Brain microvascular endothelial cell (primary cell): ENCODE results near the gene PMFBP1.
A peak's percentile ranks its signal among the peaks of the same experiment; 100 is the strongest.

ENCODE experiments used
- DNase-seq: peaks from one replicate; pipeline ENCODE4 v3.0.0-alpha.2; 2020
- H3K27ac ChIP-seq: fragments of 250-450 bp; sonication (Bioruptor Pico); 2 replicates; pipeline ENCODE4 v1.5.1; 2020; ENCODE audit warnings: mild to moderate bottlenecking, moderate library complexity
- H3K27me3 ChIP-seq: fragments of 250-450 bp; sonication (Bioruptor Pico); replicated peaks from 2 replicates; pipeline ENCODE4 v1.5.1; 2020; ENCODE audit warnings: mild to moderate bottlenecking
- H3K36me3 ChIP-seq: fragments of 250-450 bp; sonication (Bioruptor Pico); replicated peaks from 2 replicates; pipeline ENCODE4 v1.5.1; 2020; ENCODE audit warnings: mild to moderate bottlenecking
- H3K4me3 ChIP-seq: 2 replicates; pipeline ENCODE4 v1.5.1; 2011; ENCODE audit warnings: low read depth, mild to moderate bottlenecking, control low read depth, low read length, moderate library complexity
- in situ Hi-C: cut with HindIII; loops from 2 replicates; pipeline ENCODE4 v1.10.0; 2017; ENCODE audit warnings: low sequenced_read_pairs, low pct_ligation_motif_present
- TF ChIP-seq, protein P1 (sequence below): IDR thresholded peaks from 2 replicates; pipeline ENCODE4 v1.5.1; 2011; ENCODE audit warnings: low read depth, mild to moderate bottlenecking, moderate library complexity, low read length, control low read depth, inconsistent platforms; ENCODE audit errors: missing control alignments

The PMFBP1 gene

DNA sequence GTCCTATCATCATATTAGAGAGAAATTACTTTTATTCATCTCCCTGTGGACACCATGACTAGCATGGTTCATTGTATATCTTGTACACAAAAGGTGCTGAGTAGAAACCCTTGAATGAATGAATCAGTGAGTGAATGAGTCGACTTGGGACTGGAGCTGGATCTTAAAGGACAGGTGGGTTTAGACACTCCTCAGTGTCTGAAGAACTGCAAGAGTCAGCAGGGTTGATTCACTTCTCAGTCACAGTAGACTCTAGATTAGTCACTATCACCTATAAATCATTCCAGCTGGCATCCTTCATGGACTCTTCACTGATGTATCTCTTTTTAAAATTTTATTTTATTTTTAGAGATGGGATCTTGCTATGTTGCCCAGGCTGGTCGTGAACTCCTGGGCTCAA lies 30.1 kb upstream of the PMFBP1 start:
- H3K27me3 ChIP-seq: no peaks in the 10 kb centered on the region
- no peak for DNase-seq

DNA sequence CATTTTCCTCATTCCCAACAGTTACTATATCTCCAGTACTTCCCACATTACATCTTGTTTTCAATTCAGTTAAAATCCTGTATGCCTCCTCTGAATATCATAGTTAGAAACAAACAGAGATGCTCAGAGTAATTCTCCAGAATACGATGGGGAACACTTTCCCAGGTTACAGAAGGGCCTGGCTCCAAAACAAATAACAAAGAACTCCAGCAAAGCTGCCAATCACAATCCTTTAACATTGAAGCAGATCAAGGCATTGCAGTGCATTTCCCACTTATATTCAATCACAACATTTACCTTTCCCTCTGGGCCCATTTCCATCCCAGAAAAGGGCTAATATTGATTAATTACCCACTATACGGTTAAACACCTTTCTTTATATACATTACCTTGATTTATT lies 29.4 kb upstream of the PMFBP1 start:
- no peak for DNase-seq
- Histone ChIP-seq H3K36me3 (no peaks in the 10 kb centered on the region), H3K4me3 (no peak overlapping the region), H3K27ac (no peak overlapping the region), H3K27me3 (no peaks in the 10 kb centered on the region)
- in situ Hi-C loops: no loop called here
- TF ChIP-seq, protein P1, sequence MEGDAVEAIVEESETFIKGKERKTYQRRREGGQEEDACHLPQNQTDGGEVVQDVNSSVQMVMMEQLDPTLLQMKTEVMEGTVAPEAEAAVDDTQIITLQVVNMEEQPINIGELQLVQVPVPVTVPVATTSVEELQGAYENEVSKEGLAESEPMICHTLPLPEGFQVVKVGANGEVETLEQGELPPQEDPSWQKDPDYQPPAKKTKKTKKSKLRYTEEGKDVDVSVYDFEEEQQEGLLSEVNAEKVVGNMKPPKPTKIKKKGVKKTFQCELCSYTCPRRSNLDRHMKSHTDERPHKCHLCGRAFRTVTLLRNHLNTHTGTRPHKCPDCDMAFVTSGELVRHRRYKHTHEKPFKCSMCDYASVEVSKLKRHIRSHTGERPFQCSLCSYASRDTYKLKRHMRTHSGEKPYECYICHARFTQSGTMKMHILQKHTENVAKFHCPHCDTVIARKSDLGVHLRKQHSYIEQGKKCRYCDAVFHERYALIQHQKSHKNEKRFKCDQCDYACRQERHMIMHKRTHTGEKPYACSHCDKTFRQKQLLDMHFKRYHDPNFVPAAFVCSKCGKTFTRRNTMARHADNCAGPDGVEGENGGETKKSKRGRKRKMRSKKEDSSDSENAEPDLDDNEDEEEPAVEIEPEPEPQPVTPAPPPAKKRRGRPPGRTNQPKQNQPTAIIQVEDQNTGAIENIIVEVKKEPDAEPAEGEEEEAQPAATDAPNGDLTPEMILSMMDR: no peak

More for the DNA sequence above, 30.1 kb upstream of the PMFBP1 start:
- Histone ChIP-seq H3K27ac (no peak overlapping the region), H3K4me3 (no peak overlapping the region), H3K36me3 (no peaks in the 10 kb centered on the region)
- in situ Hi-C loops: no loop called here
- TF ChIP-seq, protein P1: no peak

DNA sequence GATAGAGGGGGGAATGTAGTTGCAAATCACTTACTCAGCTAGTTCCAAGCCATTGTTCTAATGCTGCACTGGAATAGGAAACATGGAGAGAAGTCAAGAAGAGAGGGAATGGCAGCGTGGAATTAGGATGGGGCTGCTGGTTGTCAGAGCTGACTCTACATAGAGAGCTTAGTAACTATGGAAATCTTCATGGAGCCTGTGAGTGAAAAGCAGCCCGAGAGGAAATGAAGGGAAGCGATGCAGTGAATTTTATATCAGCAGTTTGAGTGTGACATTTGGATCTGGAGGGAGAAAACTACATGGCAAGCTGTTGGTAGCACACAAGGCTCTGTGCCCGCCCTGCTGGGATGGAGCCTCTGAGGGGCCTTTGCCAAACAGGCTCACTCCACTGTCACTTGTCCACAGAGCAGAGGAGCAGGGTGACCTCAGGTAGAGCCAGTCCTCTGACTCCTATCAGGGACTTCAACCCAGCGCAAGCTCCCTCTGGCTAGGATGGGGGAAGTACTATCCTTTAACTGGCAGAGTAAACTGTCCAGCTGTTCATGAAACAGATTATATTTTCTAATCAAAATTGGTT lies 27.9 kb upstream of the PMFBP1 start:
- Histone ChIP-seq H3K4me3 (no peak overlapping the region), H3K27me3 (no peaks in the 10 kb centered on the region), H3K27ac (no peak overlapping the region), H3K36me3 (no peaks in the 10 kb centered on the region)
- in situ Hi-C loops: no loop called here
- TF ChIP-seq, protein P1: no peak
- no peak for DNase-seq

DNA sequence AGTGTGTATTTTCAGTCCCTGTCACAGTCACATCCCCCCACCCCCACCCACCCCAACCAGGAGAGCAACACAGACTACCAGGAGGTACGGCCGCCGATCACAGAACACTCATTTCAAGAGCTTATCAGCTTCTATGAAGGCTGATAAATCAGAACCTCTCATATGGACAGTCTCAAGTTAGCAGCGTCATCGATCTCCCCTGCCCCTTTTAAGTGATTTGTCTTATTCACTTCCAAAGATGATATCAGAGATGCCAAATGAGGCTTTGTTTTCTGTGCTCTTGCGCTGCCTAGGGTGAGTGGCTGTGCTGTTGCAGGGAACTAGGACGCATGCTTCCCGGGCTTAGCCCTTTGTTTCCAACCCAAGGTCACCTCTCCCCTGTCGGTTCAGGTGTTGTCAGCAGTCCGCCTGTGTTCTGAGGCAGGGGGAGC lies 26.8 kb upstream of the PMFBP1 start:
- H3K36me3 ChIP-seq: no peaks in the 10 kb centered on the region
- no peaks in the 10 kb centered on the region for H3K27me3 ChIP-seq
- no peak overlapping the region for H3K27ac ChIP-seq
- DNase-seq: no peak
- in situ Hi-C loops: no loop called here
- TF ChIP-seq, protein P1: no peak
- H3K4me3 ChIP-seq: no peak overlapping the region

DNA sequence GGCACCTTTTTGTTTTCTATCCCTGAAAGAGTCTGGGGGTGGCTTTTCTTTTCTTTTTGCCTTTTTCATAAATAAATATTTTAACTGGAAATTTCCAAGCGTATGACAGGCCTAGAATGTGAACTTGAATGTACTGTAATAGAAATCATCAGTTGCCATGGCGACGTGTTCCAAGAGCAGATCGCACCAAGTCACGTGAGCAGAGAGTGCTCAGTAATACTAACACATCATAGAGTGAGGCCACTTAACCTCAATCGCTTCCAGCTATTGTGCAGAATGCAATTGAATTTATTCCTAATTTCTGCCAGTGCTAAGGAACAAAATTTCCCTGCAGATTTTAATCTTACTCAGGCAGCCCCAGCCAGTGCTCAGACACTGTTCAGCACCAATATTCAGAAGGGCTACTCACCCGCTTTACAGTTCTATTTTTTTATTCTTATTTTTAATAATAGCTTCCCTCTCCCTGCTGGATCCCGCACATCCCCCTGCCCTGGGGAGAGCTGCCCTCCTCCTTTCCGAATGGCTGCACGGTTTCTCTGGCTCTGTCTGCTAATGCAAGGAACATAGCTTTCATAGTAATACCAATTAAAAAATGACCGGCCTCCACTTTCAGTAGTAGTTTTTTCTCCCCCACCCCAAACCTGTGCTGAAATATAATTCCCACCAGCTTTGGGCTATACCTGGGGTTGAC lies 26.2 kb upstream of the PMFBP1 start:
- no peak overlapping the region for H3K27ac ChIP-seq
- in situ Hi-C loops: no loop called here
- no peaks in the 10 kb centered on the region for H3K27me3 ChIP-seq
- TF ChIP-seq, protein P1: no peak
- no peak overlapping the region for H3K4me3 ChIP-seq
- DNase-seq: peak; percentile 96
- H3K36me3 ChIP-seq: no peaks in the 10 kb centered on the region
